Neuron (in vitro differentiated cells): ENCODE results near the gene LRR1.
"Not testable (repeated sequence)": the region's sequence is repeated elsewhere in the genome, so short reads cannot be mapped to it uniquely, and the experiment has no call there.

Experiments
- H2AFZ ChIP-seq: one replicate; pipeline ENCODE4 v1.6.1; 2013; ENCODE audit warnings: low read depth, mild to moderate bottlenecking, inconsistent platforms, low read length, moderate library complexity
- H3K27me3 ChIP-seq: one replicate; pipeline ENCODE4 v1.6.1; 2013; ENCODE audit warnings: low read length; ENCODE audit not compliant: insufficient read depth
- H3K36me3 ChIP-seq: one replicate; pipeline ENCODE4 v1.6.1; 2013; ENCODE audit warnings: low read length; ENCODE audit not compliant: insufficient read depth
- H3K4me1 ChIP-seq: one replicate; pipeline ENCODE4 v1.6.1; 2013; ENCODE audit warnings: low read length; ENCODE audit not compliant: insufficient read depth
- H3K4me3 ChIP-seq: 2 replicates; pipeline ENCODE4 v1.5.1; 2013; ENCODE audit warnings: mild to moderate bottlenecking, low read length, moderate library complexity
- H3K9me3 ChIP-seq: one replicate; pipeline ENCODE4 v1.6.1; 2013; ENCODE audit warnings: low read length

LRR1 gene

DNA sequence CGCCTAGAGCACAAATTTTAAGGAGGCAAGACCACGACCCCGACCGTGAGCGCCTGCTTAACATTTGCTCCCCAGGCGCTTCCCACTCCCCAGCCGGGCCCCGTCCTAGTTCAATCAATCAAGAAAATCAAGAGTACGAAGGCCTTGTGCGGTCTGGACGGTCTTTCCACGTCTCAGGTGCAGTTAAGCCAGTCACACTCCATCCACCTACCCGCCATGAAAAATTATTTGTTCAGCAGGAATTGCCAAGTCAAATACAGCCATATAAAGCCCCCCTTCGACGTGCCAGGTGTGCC lies 603 bp upstream of the LRR1 start:
- Histone ChIP-seq H3K4me1 (peaks cover 15% of the 10 kb centered on the region), H3K4me3 (peak overlapping the region; percentile 98), H3K36me3 (peaks cover 10% of the 10 kb centered on the region), H3K9me3 (no peaks in the 10 kb centered on the region), H3K27me3 (no peaks in the 10 kb centered on the region), H2AFZ (peak overlapping the region; percentile 95)

DNA sequence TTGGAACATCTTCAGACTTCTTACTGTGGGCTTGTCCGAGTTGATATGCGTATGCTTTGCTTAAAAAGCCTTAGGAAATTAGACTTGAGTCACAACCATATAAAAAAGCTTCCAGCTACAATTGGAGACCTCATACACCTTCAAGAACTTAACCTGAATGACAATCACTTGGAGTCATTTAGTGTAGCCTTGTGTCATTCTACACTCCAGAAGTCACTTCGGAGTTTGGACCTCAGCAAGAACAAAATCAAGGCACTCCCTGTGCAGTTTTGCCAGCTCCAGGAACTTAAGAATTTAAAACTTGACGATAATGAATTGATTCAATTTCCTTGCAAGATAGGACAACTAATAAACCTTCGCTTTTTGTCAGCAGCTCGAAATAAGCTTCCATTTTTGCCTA lies 8.8 kb downstream of the LRR1 start:
- Histone ChIP-seq H2AFZ (no peak overlapping the region), H3K36me3 (peaks cover 45% of the 10 kb centered on the region), H3K4me1 (no peaks in the 10 kb centered on the region), H3K27me3 (no peaks in the 10 kb centered on the region), H3K4me3 (no peak overlapping the region), H3K9me3 (no peaks in the 10 kb centered on the region)

DNA sequence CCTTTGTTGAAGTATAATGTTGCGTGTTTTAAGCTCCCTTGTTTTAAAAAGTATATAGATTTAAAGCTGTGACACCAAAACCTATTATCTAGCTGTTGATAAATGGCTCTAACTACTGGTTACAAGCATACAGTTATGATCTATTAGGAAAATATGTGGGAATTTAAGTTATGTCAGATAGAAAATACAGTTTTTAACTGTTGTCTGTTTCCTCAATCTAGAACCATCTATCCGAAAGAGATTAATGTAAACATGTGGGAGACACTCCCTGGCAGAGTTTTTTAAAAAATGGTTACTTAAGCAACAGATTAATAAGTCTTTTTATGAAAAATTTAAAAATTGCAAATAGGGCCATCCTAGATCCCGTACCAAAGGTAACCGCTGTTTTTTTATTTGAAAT lies 13.5 kb downstream of the LRR1 start:
- no peak overlapping the region for H2AFZ ChIP-seq
- H3K36me3 ChIP-seq: peaks cover 30% of the 10 kb centered on the region
- no peak overlapping the region for H3K4me3 ChIP-seq
- H3K9me3 ChIP-seq: no peaks in the 10 kb centered on the region
- no peaks in the 10 kb centered on the region for H3K4me1 ChIP-seq
- no peaks in the 10 kb centered on the region for H3K27me3 ChIP-seq

DNA sequence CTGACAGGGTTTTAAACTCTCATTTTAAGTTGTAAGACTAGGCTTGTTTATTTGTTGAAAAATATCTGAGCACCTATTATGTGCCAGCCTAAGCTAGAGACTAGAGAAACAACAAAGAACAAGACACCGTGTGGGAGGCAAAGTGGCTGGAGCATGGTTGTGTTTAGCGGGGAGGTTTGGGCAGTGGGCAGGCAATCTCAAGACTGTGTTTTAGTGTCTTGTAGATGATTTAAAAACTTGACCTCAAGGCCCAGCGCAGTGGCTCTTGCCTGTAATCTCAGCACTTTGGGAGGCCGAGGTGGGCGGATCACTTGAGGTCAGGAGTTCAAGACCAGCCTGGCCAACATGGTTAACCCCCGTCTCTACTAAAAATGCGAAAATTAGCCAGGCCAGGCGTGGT lies 13.9 kb downstream of the LRR1 start:
- Histone ChIP-seq H3K4me3 (no peak overlapping the region), H3K27me3 (no peaks in the 10 kb centered on the region), H3K36me3 (peaks cover 30% of the 10 kb centered on the region), H3K9me3 (no peaks in the 10 kb centered on the region), H2AFZ (no peak overlapping the region), H3K4me1 (no peaks in the 10 kb centered on the region)

DNA sequence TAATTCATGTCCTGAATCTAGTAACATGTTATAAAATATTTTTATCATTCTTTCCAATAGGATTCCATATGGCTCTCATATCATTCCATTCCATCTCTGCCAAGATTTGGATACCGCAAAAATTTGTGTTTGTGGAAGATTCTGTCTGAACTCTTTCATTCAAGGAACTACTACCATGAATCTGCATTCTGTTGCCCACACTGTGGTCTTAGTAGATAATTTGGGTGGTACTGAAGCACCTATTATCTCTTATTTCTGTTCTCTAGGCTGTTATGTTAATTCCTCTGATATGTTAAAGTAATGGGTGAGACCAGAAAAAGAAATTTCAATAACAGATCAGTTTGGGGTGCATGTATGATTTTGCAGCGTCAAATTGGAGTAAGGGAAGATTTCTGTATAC lies 15.5 kb downstream of the LRR1 start:
- H3K36me3 ChIP-seq: peaks cover 41% of the 10 kb centered on the region
- no peak overlapping the region for H3K4me3 ChIP-seq
- H3K4me1 ChIP-seq: peaks cover 5% of the 10 kb centered on the region
- no peak overlapping the region for H2AFZ ChIP-seq
- no peaks in the 10 kb centered on the region for H3K9me3 ChIP-seq
- no peaks in the 10 kb centered on the region for H3K27me3 ChIP-seq

DNA sequence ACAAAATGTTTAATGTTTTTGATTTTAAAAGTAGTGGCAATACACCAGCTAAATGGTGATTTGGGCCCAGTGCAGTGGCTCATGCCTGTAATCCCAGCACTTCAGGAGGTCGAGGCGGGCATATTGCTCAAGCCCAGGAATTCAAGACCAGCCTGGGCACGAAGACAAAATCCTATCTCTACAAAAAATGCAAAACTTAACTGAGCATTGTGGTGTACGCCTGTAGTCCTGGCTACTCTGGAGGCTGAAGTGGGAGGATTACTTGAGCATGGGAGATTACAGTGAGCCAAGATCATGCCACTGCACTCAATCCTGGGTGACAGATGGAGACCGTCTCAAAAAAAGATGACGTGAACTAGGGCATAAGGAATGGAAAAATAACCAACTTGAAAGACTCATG lies 17.0 kb downstream of the LRR1 start:
- peaks cover 34% of the 10 kb centered on the region for H3K36me3 ChIP-seq

DNA sequence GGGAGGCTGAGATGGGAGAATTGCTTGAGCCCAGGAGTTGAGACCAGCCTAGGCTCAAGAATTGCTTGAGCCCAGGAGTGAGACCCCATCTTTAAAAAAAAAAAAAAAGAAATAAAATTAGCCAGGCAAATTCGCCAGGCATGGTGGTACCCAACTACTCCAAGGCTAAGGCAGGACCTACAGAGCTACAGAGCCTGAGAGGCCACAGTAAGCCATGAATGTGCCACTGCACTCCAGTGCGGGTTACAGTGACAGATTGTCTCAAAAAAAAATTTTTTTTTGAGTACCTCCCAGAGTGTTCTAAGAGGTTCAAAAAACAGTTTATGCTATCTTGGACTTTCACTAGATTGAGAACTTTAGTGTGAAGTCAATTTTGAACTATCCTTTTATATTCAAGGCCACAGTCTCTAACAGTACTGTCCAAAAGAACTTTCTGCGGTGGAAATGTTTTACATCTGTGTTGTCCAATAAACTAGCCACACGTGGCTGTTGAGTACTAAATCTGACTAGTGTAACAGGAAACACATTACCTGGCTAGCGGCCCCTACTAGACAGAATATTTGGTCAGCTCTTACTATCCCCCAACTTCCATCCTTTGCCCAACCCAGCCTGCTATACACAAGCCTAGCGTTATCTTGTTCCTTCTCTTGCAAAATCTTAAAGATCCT lies 19.2 kb downstream of the LRR1 start:
- Histone ChIP-seq H3K4me3 (no peak overlapping the region), H3K36me3 (peaks cover 32% of the 10 kb centered on the region), H2AFZ (no peak overlapping the region), H3K27me3 (no peaks in the 10 kb centered on the region), H3K4me1 (peaks cover 30% of the 10 kb centered on the region), H3K9me3 (no peaks in the 10 kb centered on the region)

More for the DNA sequence above, 17.0 kb downstream of the LRR1 start:
- Histone ChIP-seq H3K4me1 (peaks cover 12% of the 10 kb centered on the region), H3K9me3 (no peaks in the 10 kb centered on the region), H2AFZ (no peak overlapping the region), H3K27me3 (no peaks in the 10 kb centered on the region), H3K4me3 (no peak overlapping the region)

DNA sequence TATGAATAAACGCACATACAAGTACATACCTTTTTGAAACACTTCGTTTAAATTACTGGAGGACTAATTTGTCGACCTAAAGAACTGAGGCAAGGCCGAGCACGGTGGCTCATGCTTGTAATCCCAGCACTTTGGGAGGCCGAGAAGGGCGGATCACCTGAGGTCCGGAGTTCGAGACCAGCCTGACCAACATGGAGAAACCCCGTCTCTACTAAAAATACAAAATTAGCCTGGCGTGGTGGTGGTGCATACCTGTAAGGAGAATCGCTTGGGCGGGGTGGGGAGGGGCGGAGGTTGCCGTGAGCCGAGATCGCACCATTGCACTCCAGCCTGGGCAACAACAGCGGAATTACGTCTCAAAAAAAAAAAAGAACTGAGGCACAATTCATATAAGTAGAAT lies 20.5 kb downstream of the LRR1 start:
- Histone ChIP-seq H3K4me3 (peak overlapping the region; percentile 88), H3K4me1 (peaks cover 37% of the 10 kb centered on the region), H3K36me3 (peaks cover 31% of the 10 kb centered on the region)
- not testable (repeated sequence) for H3K9me3 ChIP-seq, H2AFZ ChIP-seq, H3K27me3 ChIP-seq

DNA sequence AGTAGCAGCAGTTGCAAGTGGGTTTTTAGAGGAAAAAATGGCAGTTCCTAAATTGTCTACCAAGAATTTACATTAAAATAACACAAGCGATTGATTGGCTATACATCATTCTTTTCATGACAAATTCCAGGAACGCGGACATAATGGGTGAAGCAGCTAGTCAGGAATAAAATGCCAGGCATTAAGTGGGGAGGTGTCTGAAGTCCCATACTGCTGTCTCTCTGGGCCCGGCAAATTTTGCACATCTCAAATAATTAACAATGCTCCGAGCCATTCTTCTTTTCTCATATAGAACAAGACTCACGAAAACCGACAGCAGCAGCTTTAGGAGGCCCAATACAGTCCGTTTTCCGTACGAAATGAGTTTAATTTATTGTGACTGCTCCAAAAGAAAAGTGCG lies 21.0 kb downstream of the LRR1 start:
- no peaks in the 10 kb centered on the region for H3K27me3 ChIP-seq
- H2AFZ ChIP-seq: no peak overlapping the region
- H3K36me3 ChIP-seq: peaks cover 32% of the 10 kb centered on the region
- no peaks in the 10 kb centered on the region for H3K9me3 ChIP-seq
- H3K4me3 ChIP-seq: peak overlapping the region; percentile 88
- peaks cover 37% of the 10 kb centered on the region for H3K4me1 ChIP-seq

DNA sequence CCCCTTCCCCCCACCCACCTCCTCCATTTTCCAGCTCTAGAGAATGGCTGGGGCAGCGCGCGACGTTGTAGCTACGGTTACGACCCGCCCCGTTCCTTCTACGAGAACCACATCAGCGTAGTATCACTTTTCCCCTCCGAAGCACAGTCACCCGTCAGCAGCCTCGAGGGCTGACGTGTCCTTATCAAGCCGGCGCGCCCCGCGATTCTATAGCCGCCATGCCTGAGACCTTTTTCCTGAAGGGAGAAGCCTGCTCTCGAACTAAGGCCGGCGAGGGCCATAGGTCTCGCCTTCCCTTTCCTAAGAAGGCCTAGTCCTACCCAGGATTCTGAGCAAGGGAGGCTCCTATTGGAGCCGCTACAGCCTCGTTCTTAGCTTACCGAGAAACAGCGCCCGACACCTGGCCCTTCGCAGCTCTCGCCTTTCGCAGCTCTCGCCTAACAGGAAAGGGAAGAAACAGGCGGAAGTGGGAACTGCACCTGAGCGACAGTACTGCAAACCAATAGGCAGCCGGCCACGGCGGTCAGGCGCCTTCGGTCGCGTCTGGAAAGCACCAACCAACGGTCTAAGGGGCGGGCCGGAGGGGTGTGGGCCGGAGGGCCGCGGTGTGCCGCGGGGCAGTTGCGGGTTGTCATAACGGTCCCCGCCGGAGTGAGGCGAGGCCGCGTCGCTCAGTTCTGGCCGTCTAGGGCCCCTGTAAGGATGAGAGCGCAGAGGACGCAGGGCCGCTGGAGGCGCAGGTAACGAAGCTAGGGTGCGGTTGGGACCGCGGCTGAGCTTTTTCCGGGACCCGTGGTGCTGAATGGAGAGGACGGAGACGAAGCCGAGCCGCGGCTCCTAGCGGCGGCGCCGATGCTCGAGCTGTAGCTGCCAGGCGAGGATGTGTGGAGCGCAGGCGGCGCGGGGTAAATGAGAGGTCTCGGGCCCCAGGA lies 21.7 kb downstream of the LRR1 start, which contains the start of the genes MGAT2 and RPL36AL:
TSS of gene MGAT2 (plus strand) at position 618 of the 932 bp plus-strand sequence. CDS start 470 bp downstream, outside the sequence.
TSS of gene RPL36AL (minus strand) at position 445 of the 932 bp plus-strand sequence. CDS start 1,522 bp downstream, outside the sequence.
- H3K36me3 ChIP-seq: peaks cover 36% of the 10 kb centered on the region
- H3K27me3 ChIP-seq: no peaks in the 10 kb centered on the region
- peak within 1 kb of the TSS; percentile 88 for H3K4me3 ChIP-seq
- H3K9me3 ChIP-seq: no peaks in the 10 kb centered on the region
- peaks cover 37% of the 10 kb centered on the region for H3K4me1 ChIP-seq
- H2AFZ ChIP-seq: peak within 1 kb of the TSS; percentile 90

DNA sequence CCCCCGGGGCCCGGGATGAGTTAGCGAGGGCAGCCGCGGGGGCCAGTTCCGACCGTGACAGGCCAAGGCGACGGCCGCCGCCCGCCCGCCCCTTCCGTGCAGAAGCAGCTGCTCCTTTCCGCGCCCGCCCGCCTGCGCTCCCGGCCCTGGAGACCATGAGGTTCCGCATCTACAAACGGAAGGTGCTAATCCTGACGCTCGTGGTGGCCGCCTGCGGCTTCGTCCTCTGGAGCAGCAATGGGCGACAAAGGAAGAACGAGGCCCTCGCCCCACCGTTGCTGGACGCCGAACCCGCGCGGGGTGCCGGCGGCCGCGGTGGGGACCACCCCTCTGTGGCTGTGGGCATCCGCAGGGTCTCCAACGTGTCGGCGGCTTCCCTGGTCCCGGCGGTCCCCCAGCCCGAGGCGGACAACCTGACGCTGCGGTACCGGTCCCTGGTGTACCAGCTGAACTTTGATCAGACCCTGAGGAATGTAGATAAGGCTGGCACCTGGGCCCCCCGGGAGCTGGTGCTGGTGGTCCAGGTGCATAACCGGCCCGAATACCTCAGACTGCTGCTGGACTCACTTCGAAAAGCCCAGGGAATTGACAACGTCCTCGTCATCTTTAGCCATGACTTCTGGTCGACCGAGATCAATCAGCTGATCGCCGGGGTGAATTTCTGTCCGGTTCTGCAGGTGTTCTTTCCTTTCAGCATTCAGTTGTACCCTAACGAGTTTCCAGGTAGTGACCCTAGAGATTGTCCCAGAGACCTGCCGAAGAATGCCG lies 22.6 kb downstream of the LRR1 start:
- peak overlapping the region; percentile 90 for H2AFZ ChIP-seq
- H3K4me3 ChIP-seq: peak overlapping the region; percentile 88
- H3K9me3 ChIP-seq: no peaks in the 10 kb centered on the region
- peaks cover 37% of the 10 kb centered on the region for H3K4me1 ChIP-seq
- H3K36me3 ChIP-seq: peaks cover 42% of the 10 kb centered on the region
- no peaks in the 10 kb centered on the region for H3K27me3 ChIP-seq

DNA sequence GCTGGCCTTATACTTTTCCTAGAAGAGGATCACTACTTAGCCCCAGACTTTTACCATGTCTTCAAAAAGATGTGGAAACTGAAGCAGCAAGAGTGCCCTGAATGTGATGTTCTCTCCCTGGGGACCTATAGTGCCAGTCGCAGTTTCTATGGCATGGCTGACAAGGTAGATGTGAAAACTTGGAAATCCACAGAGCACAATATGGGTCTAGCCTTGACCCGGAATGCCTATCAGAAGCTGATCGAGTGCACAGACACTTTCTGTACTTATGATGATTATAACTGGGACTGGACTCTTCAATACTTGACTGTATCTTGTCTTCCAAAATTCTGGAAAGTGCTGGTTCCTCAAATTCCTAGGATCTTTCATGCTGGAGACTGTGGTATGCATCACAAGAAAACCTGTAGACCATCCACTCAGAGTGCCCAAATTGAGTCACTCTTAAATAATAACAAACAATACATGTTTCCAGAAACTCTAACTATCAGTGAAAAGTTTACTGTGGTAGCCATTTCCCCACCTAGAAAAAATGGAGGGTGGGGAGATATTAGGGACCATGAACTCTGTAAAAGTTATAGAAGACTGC lies 23.4 kb downstream of the LRR1 start:
- Histone ChIP-seq H3K4me1 (peaks cover 37% of the 10 kb centered on the region), H3K27me3 (no peaks in the 10 kb centered on the region), H3K9me3 (no peaks in the 10 kb centered on the region), H2AFZ (no peak overlapping the region), H3K36me3 (peaks cover 43% of the 10 kb centered on the region), H3K4me3 (peak overlapping the region; percentile 88)
